ENCODE data around the gene HOXC5.

HOXC5 gene

DNA sequence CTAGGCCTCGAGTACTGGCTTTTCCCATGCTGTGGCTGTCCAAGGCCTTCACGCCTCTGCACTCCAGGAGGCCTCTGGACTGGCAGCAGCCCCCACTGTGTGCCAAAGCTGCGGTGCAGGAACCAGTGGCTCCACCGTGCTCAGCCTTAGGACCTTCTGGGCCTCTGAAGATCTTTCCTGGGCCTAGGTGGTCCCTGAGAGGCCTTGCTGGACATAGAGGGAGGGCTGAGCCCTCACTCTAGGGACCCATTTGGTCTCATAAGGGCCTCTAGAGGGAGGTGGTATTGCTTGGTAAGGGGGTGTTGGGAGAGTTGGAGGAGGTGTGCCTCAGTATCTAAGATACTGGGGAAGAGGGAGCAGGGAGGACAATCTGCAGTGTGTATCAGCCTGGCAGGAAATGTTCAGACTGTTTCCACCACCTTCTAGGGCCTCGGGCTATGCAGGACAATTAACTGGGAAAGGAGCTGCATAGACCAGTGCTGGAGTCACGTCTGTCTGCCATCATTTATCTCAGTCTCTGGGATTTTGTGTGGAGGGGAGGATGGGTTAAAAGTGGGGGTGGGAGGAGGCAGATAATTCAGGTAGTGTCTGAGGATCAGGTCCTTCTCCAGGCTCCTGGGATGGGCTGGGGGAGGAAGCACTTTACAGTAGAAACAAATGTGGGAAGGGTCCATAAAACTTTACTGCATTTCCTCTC, 2.9 kb downstream of the HOXC5 start:
- H3F3A ChIP-seq (ENCODE audit: insufficient read depth, low read length): no peaks in the 10 kb centered on the region
- H2AFZ ChIP-seq (ENCODE audit: low read length): no peak overlapping the region
- no peak overlapping the region for H3K27ac ChIP-seq (ENCODE audit: low read length)
- H3K4me2 ChIP-seq (ENCODE audit: low read depth, low read length): no peak overlapping the region
- no peak overlapping the region for H3K4me3 ChIP-seq (ENCODE audit: low read length)
- no peak for DNase-seq
- H3K9ac ChIP-seq (ENCODE audit: low read length): no peak overlapping the region
- H3K9me2 ChIP-seq (replicated peaks; ENCODE audit: insufficient read depth, low read length): no peaks in the 10 kb centered on the region
- no peaks in the 10 kb centered on the region for H3K79me2 ChIP-seq (ENCODE audit: low read length)
- peaks cover 98% of the 10 kb centered on the region for H3K27me3 ChIP-seq (replicated peaks; ENCODE audit: insufficient read depth, low read length)
- H3K9me3 ChIP-seq (replicated peaks; ENCODE audit: insufficient read depth, low read length): no peaks in the 10 kb centered on the region
- H3K36me3 ChIP-seq (replicated peaks; ENCODE audit: insufficient read depth, low read length): no peaks in the 10 kb centered on the region
- H3K4me1 ChIP-seq (ENCODE audit: low read length): no peaks in the 10 kb centered on the region
- TF ChIP-seq, protein P1, sequence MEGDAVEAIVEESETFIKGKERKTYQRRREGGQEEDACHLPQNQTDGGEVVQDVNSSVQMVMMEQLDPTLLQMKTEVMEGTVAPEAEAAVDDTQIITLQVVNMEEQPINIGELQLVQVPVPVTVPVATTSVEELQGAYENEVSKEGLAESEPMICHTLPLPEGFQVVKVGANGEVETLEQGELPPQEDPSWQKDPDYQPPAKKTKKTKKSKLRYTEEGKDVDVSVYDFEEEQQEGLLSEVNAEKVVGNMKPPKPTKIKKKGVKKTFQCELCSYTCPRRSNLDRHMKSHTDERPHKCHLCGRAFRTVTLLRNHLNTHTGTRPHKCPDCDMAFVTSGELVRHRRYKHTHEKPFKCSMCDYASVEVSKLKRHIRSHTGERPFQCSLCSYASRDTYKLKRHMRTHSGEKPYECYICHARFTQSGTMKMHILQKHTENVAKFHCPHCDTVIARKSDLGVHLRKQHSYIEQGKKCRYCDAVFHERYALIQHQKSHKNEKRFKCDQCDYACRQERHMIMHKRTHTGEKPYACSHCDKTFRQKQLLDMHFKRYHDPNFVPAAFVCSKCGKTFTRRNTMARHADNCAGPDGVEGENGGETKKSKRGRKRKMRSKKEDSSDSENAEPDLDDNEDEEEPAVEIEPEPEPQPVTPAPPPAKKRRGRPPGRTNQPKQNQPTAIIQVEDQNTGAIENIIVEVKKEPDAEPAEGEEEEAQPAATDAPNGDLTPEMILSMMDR (IDR thresholded peaks at IDR 0.05; ENCODE audit: low read length): no peak
- TF ChIP-seq EZH2phosphoT487 (IDR thresholded peaks at IDR 0.05; ENCODE audit: low read length) (no peak), EZH2 (optimal IDR thresholded peaks at IDR 0.05; ENCODE audit: low read depth, low read length) (no peak)
- H4K20me1 ChIP-seq (ENCODE audit: insufficient read depth, low read length): no peaks in the 10 kb centered on the region

DNA sequence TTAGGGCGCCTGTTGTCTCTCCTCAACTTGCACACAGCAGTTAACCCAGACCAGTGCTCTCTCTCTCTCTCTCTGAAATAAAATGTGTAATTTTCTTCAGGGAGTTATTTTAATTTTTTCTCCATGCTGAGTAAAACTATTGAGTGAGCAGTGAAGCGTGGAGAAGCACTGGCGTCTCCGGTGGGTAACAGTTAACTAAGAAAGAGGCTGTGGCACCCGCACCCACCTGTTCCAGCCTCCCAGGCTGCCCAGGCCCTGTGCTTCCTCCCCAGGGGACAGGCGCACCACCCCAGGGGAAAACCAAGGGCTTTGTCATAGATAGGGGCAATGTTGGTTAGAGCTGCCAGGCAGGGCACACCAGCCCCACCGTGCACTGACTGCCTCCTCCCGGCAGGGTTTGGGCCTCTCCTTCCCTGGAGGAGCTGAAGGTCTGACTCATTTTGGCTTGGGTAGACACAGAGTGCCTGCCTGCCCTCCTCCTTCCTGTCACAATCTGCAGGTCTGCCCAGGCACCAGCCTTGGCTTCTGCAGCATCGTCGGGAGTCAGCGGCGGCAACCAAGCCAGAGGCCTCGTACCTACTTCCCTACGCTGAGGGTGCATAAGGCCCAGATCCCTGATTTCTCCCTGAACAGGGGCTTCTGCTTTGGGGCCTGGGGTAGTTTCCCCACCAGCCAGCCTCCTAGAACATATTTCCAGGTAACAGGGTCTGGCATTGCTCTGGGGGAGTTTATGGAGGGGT, 3.9 kb downstream of the HOXC5 start:
- H3K4me3 ChIP-seq (ENCODE audit: low read length): no peak overlapping the region

DNA sequence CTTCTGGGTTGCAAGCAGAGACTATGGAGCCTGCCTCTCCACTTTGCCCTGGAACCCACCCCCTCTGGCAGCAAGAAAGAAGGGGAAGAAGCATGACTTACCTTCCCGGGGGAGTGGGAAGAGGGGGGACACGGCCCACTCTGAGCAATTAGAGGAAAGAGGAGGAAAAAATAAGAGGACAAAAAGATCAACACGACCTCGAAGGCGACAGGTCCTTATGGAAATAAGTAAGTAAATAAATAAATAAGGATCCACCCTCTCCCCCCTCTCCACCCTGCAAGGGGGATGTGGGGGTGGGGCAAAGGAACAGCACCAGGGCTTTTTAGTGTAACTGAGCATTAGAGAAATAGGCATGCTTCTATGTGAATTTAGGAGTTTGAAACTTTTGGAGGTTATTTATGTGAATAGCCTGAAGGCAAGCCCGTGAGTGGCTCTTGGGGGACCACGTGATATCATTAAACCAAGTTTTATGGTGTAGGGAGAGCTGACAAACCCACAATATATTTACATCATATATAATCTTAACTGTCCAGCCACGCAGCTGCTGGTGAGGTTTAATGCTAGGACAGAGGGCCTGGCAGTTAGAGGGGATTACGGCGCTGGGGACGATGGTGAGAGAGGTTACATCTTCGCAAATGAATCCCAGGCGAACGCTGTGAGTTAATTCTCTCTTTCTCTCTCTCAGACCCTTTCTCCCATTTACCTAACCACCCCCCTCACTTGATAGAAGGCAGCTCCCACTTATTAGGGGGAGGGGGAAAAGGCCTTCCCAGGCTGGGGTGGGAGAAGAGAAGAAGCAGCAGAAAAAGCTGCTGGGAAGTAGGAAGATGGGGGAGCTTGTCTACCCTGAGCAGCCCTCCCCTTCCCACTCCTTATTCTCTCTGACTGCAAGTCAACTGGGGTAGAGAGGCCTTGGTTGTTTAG, 4.8 kb downstream of the HOXC5 start:
- Histone ChIP-seq H3K27ac (ENCODE audit: low read length) (no peak overlapping the region), H3K79me2 (ENCODE audit: low read length) (no peaks in the 10 kb centered on the region), H3K36me3 (replicated peaks; ENCODE audit: insufficient read depth, low read length) (no peaks in the 10 kb centered on the region), H2AFZ (ENCODE audit: low read length) (no peak overlapping the region), H4K20me1 (ENCODE audit: insufficient read depth, low read length) (no peaks in the 10 kb centered on the region), H3F3A (ENCODE audit: insufficient read depth, low read length) (no peaks in the 10 kb centered on the region), H3K27me3 (replicated peaks; ENCODE audit: insufficient read depth, low read length) (peaks cover 88% of the 10 kb centered on the region), H3K9ac (ENCODE audit: low read length) (no peak overlapping the region), H3K9me2 (replicated peaks; ENCODE audit: insufficient read depth, low read length) (no peaks in the 10 kb centered on the region), H3K4me3 (ENCODE audit: low read length) (no peak overlapping the region), H3K4me2 (ENCODE audit: low read depth, low read length) (no peak overlapping the region), H3K4me1 (ENCODE audit: low read length) (no peaks in the 10 kb centered on the region), H3K9me3 (replicated peaks; ENCODE audit: insufficient read depth, low read length) (no peaks in the 10 kb centered on the region)
- TF ChIP-seq EZH2phosphoT487 (IDR thresholded peaks at IDR 0.05; ENCODE audit: low read length) (no peak), EZH2 (optimal IDR thresholded peaks at IDR 0.05; ENCODE audit: low read depth, low read length) (no peak)
- TF ChIP-seq, protein P1 (IDR thresholded peaks at IDR 0.05; ENCODE audit: low read length): no peak
- DNase-seq: no peak

More for the DNA sequence above, 3.9 kb downstream of the HOXC5 start:
- TF ChIP-seq, protein P1 (IDR thresholded peaks at IDR 0.05; ENCODE audit: low read length): no peak
- no peak for TF ChIP-seq EZH2 (optimal IDR thresholded peaks at IDR 0.05; ENCODE audit: low read depth, low read length)
- TF ChIP-seq EZH2phosphoT487 (IDR thresholded peaks at IDR 0.05; ENCODE audit: low read length): no peak
- Histone ChIP-seq H3K4me2 (ENCODE audit: low read depth, low read length) (no peak overlapping the region), H3K36me3 (replicated peaks; ENCODE audit: insufficient read depth, low read length) (no peaks in the 10 kb centered on the region), H3K9me2 (replicated peaks; ENCODE audit: insufficient read depth, low read length) (no peaks in the 10 kb centered on the region), H3K4me1 (ENCODE audit: low read length) (no peaks in the 10 kb centered on the region), H3K9me3 (replicated peaks; ENCODE audit: insufficient read depth, low read length) (no peaks in the 10 kb centered on the region), H3F3A (ENCODE audit: insufficient read depth, low read length) (no peaks in the 10 kb centered on the region), H3K27ac (ENCODE audit: low read length) (no peak overlapping the region), H3K27me3 (replicated peaks; ENCODE audit: insufficient read depth, low read length) (peaks cover 96% of the 10 kb centered on the region), H4K20me1 (ENCODE audit: insufficient read depth, low read length) (no peaks in the 10 kb centered on the region), H3K79me2 (ENCODE audit: low read length) (no peaks in the 10 kb centered on the region), H2AFZ (ENCODE audit: low read length) (no peak overlapping the region), H3K9ac (ENCODE audit: low read length) (no peak overlapping the region)
- no peak for DNase-seq
